DMS79 treated with DMSO at 0.1 percent for 48 hours (cell line): Measurements from ENCODE around the gene TFDP1.
A peak's percentile ranks its signal among the peaks of the same experiment; 100 is the strongest.

ENCODE experiments used
- DNase-seq: peaks from one replicate; lab custom pipeline; 2025; lab: John Stamatoyannopoulos, UW

The TFDP1 gene

DNA sequence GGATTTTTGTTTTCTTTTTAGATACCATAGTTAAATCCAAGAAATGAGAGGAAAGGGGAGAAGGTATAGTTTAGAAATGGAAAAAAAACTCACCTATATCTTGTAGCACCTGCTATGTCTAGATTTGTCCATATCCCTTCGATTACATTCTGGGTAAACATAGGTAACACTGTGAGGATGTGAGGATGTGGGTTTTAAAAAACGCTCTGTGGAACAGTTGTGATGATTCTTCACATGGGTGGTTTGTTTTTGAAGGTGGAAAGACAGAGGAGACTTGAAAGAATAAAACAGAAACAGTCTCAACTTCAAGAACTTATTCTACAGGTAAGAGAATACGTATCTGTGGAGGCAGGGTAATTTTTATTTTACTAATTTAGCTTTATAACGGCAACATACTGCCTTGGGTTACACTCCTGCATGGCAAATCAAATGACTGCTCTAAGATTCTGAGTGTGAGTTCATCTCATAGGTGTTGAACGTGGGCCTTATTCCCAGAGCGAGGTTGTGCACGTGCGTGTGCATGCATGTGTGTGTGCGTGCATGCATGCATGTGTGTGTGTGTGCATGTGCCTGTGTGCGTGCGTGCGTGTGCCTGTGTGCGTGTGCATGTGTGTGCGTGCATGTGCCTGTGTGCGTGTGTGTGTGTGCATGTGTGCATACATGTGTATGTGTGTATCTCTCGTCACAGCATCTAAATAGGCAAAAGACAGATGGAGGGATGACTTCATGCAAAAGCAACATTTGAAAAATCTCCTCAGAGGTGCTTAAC is 49.9 kb downstream of the TFDP1 start:
- no peak for DNase-seq

DNA sequence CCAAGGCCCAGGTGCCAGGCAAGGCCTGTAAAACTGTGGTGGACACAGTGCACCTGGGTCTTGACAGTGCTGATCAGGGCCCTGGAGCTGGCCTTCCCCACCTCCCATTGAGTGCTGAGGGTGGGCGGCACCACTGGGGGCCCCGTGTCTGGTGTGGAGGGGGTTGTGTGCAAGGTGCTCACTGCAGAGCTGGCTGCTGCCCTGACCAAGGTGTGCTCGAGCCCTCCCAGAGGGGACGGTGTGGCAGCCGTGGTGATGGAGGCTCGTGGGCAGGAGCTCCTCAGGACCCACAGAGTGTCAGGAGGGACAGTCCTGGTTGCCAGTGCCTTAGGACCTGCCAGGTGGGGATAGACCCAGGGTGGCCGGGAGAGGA is 50.5 kb downstream of the TFDP1 start:
- no peak for DNase-seq

DNA sequence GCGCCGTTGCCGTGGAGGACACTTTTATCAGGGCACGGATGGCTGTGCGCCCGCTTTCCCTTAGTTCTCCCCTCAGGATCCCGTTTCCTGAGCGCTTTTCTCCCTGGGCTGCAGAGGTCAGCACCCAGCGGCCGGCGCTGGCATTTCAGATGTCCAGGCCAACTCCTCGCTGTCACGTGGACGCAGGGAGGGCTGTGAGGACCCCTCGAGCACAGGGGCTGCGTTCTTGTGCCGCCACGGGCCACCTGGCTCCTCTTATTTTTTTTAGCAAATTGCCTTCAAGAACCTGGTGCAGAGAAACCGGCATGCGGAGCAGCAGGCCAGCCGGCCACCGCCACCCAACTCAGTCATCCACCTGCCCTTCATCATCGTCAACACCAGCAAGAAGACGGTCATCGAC is 51.2 kb downstream of the TFDP1 start:
- DNase-seq: no peak

DNA sequence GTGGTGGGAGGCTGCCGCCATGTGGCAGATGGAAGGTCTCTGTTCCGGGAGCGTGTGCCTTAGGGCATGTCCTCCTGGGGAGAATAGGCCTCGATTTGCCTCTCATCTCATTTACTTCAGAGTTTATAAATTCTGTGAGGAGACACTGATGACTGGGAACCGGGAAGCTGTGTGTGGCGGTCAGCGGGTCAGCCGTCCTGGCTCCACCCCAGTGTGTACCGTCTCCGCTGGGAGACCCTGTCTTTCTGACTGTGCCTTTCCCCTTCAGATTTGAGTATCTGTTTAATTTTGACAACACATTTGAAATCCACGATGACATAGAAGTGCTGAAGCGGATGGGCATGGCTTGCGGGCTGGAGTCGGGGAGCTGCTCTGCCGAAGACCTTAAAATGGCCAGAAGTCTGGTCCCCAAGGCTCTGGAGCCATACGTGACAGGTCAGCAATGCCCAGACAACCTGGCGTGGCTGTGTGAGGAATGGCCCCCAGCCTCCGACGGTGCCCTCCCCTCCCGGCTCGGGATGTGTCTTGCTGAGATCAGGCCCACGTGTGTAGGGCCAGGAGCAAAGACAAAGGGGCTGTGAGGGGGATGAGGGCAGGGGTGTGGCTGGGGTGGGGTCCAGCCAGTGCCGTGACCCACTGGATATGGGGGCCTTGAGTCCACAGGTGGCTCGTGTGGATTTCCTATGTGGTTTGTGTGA is 51.9 kb downstream of the TFDP1 start:
- DNase-seq: no peak

DNA sequence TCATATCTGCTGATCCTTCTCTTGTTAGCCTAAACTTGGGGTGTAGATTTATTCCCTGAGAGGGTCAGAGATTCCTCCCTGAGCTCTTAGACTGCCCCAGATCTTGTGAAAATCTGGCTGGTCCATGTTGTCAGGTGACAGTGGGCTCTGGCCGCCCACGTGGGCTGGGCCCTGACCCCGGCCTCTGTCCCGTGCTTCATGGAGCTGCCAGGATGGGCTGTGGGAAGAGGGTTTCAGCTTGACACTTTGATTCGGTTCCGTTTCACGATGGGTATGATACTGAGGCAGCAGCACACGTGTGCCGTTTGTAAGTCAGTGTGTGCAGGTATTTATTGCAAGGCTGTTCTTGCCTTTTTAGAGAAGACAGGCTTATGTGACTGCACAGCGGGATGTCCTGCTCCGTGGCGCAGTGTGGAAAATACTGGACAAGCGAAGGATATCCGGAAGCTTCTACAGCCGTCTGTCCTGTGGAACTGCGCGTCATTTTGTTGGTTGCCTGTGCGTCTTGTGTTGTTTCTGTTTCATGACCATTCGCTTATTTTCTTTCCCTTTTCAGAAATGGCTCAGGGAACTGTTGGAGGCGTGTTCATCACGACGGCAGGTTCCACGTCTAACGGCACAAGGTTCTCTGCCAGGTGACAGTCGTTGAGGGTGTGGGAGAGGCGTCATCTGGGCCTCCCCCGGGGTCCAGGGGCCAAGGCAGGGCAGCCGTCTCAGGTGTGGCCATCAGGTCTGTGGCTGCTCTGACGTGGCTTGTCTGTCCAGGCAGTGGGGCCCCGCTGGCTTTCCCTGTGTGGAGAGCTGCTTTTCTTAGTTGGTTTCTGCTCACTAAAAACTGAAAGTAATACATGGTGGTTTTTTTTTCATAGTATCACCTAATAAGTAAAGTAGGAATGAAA is 53.0 kb downstream of the TFDP1 start:
- no peak for DNase-seq

DNA sequence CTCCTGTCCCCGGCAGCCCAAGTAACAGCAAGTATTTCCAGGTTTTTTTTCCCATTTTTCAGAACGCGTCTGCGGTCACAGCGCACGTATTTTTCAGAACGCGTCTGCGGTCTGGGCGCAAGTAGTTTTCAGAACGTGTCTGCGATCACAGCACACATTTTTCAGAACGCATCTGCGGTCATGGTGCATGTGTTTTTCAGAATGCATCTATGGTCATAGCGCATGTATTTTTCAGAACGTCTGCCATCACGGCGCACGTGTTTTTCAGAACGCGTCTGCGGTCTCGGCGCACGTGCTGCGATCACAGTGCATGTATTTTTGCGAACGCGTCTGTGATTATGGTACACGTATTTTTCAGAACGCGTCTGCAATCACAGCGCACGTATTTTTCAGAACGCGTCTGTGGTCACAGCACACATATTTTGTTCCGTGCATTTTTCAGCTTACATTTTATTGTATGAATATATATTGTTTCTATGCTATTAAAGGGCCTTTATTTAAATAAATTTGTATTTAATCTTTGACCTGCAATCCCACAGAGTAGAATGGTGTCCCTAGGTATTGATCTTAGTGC is 53.7 kb downstream of the TFDP1 start:
- DNase-seq: no peak

DNA sequence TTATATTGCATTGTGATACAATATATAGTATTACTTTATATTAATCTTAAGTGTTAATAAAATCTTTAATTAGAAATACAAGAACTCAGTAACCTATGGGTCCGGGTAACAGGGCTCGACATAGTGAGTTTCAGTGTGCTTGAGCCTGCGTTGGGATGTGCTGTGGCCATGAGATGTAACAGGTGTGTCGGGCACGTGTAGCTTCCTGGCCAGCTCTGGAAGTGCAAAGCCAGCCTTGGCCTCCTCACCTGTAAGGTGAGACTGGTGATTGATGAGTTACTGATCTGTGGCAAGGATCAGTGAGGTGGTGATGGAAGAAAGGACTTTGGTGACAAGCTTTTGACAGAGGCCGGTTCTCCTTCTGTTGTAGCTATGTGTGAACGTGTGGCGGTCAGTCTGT is 54.3 kb downstream of the TFDP1 start:
- no peak for DNase-seq

DNA sequence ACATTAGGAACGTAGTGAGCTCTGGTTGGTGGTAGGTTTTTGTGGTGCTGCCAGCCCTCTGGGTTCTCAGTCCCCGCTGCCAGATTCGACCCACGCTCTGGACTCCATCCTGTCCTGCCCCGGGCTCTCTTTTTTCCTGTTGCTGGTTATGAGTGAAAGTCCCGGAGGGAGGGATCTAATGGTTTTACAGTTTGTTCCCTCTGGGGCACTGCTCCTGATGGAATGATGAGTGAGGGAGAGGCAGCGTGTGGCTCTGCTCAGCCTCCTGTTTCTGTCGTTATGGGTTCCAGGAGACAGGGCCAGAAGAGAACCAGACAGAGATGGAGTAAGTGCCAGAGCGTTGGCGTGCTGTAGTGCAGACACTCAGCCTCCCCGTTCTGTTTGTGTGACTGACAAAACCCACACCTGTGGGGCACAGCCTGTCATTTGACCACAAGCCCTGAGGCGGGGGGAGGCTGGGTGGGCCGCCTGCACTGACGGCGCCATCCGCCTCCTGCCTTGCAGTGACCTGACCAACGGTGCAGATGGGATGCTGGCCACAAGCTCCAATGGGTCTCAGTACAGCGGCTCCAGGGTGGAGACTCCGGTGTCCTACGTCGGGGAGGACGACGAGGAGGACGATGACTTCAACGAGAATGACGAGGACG is 55.2 kb downstream of the TFDP1 start:
- DNase-seq: no peak

DNA sequence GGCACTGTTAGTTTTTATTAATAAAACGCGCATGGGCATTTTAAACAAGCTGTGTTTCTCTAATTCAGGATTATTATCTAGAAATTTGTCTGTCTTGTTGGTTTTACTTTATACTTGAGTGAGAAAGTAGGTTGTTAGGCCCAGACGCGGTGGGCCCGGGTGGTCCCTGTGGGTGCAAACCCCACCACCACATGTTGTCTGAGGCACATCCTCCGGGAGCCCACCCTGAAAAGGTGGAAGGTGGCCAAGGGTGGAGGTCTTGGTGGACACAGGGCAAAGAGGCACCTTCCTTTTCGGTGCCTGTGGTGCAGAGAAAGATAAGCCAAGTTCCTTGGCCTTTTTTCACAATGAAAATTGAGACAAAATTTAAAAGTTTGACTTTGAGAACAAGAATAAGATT is 56.9 kb downstream of the TFDP1 start:
- no peak for DNase-seq

DNA sequence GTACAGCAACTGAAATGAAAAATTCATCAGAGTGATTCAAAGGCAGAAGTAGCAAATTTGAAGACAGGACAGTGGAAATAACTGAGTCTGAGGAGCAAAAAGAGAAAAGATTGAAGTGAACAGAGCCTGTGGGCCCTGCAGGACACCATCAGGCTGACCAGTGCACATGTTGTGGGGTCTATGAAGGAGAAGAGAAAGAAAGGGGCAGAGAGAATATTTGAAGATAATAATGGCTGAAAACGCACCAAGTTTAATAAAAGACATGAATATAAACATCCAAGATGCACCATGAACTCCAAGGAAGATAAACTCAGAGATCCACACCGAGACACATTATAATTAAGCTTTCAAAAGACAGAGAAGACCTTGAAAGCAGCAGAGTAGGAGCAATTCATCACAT is 58.0 kb downstream of the TFDP1 start:
- DNase-seq: no peak

DNA sequence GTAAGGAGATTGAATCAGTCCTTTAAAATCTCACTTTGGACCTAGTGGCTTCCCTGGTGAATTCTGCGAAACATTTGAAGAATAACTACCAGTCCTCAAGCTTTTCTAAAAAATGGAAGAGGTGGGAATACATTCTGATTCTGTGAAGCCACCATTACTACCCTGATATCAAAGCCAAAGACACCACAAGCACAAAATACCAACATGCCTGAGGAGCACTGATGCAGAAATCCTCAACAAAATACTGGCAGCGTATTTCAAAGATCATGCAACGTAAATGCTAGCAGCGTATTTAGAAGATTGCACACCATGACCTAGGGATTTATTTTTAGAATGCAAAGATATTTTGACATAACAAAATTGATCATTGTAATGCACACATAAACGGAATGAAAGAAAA is 59.0 kb downstream of the TFDP1 start:
- no peak for DNase-seq

DNA sequence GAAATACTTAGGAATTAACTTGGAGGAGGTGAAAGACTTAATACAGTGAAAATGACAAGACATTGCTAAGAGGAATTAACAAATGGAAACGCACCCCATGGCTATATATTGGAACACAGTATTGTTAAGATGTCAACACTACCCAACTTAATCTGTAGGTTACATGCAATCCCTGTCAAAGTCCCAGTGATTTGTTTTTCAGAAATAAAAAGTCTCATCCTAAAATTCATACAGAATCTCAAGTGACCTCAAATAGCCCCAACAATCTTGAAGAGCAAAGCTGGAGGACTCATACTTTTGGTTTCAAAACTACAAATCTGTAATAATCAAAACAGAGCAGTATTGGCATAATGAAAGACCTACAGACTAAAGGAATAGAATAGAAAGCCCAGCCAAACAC is 60.2 kb downstream of the TFDP1 start:
- no peak for DNase-seq

DNA sequence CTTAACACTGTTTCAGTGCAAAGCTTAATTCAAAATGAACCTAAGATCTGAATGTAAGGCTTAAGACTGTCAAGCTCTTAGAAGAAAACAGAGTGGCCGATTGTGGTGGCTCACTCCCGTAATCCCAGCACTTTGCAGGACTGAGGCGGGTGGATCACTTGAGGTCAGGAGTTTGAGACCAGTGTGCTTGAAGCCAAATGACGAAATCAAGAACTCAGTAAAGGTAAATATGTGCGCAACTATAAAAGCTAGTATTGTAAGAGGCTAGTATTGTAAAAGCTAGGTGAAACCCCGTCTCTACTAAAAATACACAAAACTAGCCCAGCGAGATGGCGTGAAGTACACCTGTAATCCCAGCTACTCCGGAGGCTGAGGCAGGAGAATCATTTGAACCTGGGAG is 60.8 kb downstream of the TFDP1 start:
- DNase-seq: no peak

DNA sequence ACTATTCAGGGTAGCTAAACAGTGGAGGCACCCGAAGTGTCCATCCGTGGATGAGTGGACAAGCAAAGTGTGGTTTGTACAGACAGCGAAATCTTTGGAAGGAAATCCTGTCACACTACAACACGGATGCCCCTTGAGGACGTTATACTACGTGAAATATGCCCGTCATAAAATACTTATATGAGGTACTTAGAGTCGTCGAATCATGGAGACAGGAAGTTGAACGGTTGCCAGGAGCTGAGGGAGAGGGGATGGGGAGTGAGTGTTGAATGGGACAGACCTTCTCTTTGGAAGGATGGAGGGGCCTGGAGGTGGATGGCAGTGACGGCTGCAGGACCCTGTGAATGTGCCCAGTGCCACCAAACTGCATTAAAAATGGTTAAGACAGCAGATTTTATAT is 61.8 kb downstream of the TFDP1 start:
- DNase-seq: peak; percentile 95

DNA sequence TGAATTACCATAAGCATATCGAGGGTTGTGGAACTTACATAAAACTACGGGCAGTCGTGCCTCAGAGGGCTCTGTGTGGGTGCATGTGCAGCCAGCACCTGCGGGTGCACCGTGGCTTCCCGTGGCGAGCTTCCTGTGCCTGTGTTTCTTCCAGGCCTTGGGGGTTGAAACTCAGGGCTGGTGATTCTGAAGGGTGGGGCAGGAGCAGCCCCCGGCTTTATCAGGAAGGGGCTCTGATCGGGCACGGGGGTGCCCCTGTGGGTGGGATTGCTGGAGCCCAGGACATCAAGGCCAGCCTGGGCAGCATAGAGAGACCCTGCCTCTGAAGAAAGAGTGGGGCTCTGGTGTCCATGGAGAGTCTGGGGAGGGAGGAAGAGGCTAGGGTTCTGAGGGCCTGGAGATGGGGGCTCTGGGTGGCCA is 62.4 kb downstream of the TFDP1 start:
- no peak for DNase-seq

DNA sequence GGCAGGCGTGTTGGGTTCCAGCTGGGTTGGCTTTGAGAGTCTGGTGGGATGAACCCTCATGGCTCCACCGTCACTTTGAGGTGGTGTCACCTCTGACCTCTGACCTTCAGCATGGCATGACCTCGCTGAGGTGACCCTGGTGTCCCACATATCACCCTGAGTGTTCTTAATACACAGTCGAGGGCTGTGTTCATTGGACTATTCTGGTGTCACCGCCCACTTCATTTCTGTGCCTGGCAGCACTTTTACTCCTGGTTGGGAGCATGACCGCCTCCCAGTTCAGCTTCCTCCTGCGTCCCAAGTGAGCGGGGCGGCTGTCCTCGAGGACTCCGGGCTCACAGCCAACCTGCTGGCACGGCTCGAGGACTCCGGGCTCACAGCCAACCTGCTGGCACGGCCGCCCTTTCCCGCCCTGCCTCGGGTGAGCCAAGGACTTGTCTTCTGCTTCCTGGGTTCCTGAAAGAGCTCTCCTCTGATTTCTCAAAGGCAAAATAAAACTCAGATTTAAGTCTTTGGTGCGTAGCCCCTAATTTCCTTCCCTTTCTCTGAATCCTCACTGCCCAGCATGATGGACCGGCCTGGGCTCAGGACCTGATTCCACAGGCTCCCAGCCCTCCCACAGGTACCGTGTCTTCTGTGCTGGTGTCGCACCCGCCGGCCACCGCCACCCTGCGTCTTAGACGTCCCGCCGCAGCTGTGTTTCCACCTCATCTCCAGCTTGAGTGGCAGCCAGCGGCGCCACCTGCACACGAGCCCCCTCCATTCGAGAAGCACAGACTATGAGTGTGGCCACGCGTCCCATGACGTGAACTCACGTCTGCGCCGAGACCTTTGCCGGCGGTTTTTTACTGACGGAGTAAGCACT is 63.0 kb downstream of the TFDP1 start:
- DNase-seq: peak; percentile 100

DNA sequence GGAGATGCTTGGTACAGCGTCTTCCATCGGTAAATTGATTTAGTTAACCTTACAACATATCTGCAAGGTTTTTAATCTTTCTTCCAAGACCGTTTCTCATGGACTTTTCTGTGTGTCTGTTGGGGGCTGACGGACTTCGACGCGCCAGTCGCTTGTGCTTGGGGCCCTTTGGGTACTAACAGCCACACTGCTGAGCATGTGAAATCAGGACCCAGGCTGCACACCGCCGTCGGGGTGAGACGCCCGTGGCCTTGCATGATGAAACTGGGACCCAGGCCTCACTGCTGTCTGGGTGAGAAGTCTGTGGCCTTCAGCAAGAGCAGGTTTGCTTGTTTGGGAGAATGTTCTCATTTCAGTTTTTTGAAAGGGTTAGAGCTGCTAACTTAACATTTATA is 63.7 kb downstream of the TFDP1 start:
- DNase-seq: no peak

DNA sequence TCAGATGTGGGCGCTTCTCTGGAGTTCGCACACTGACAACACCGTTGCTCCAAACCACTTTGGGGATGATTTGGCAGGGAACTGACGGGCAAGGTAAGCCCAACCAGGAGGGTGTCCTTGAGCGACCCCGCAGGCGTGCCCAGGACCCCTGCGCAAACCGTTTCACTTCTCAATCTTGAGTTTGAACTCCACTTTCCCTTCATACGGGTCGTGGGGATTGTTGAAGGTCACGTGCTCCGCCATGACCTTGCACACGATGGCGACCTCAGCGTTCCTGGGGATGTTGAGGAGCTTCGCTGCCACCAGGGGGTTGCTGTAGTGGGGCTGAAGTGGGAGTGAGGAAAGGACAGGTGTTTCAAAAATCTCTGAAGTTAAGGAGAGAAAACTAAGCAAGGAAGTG is 64.7 kb downstream of the TFDP1 start:
- DNase-seq: peak; percentile 89

DNA sequence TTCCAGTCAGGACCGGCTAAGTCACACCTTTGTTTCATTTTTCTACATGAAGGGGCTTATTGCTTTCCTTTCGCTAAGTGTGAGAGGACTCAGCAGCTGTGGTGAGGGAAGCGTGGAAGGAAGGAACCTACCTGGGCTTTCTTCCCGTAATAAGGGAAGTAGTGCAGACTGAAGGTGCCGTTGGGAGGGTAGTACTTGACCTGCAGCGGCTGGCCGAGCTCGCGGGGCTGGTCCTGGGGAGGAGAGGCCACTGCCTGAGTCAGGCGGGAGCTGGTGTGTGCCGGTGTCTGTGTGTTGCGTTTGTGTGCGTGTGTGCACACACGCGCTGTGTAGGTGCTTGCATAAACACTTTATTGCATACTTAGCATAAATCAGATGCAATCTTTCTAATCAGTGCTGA is 65.7 kb downstream of the TFDP1 start:
- DNase-seq: peak; percentile 91

DNA sequence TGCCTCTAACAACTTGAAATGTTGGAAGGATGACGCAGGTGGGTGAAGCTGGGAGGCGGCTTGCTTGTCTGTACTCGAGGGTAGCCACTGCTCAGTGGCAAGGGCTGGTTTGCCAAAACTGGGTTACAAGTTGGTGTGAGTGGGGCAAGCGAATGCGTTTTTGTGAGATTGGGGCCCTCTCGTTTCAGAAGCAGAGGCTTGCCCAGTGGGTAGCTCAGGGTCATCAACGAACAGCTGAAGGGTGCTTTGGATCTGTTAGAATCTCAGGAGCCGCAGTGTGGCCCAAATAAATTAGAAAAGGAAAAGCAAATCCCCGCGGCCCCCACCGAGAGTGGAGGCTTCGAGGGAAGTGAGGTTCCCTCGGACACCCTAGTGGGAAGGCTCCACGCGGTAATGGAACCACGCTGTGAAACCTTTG is 66.2 kb downstream of the TFDP1 start:
- no peak for DNase-seq
